Measurements from ENCODE around the gene LGALS4.
"Not testable (repeated sequence)": the region's sequence is repeated elsewhere in the genome, so short reads cannot be mapped to it uniquely, and the experiment has no call there.

LGALS4 gene

GRCh38 chr19:38770228-38770948 is 42.4 kb downstream of the LGALS4 start:
- DNase-seq (ENCODE audit: low spot score) = not testable (repeated sequence)

- DNase-seq (ENCODE audit: low spot score) = peak; percentile 42
These were observed 43.0 kb downstream of the LGALS4 start for GRCh38 chr19:38769635-38770211.

GRCh38 chr19:38766276-38767047 is 46.3 kb downstream of the LGALS4 start:
- DNase-seq (ENCODE audit: low spot score) = no peak

GRCh38 chr19:38765214-38765613 is 47.5 kb downstream of the LGALS4 start:
- DNase-seq (ENCODE audit: low spot score) = no peak

GRCh38 chr19:38763795-38764220 is 48.9 kb downstream of the LGALS4 start:
- DNase-seq (ENCODE audit: low spot score) = no peak

- DNase-seq (ENCODE audit: low spot score) = not testable (repeated sequence)
These were observed 50.8 kb downstream of the LGALS4 start for GRCh38 chr19:38761884-38762389.

GRCh38 chr19:38760805-38761517 is 51.8 kb downstream of the LGALS4 start:
- DNase-seq (ENCODE audit: low spot score) = not testable (repeated sequence)

GRCh38 chr19:38759590-38760003 is 53.1 kb downstream of the LGALS4 start:
- DNase-seq (ENCODE audit: low spot score) = peak; percentile 40

- not testable (repeated sequence) for DNase-seq (ENCODE audit: low spot score)
These were observed 58.5 kb downstream of the LGALS4 start for GRCh38 chr19:38754196-38754595.

GRCh38 chr19:38753783-38754182 is 59.0 kb downstream of the LGALS4 start:
- DNase-seq (ENCODE audit: low spot score) = not testable (repeated sequence)

All from pons (tissue), 1 donor.